ENCODE measurements around the gene HASPIN.
"Not testable (repeated sequence)": the region's sequence is repeated elsewhere in the genome, so short reads cannot be mapped to it uniquely, and the experiment has no call there.

HASPIN gene

GRCh38 chr17:3695723-3696411 is 27.8 kb upstream of the HASPIN start, which contains the start of gene P2RX5:
Gene P2RX5 (minus strand): TSS chr17:3696155. CDS start chr17:3696005, 150 bp downstream.
- DNase-seq, result peak in 3 of 56 donors; percentile 18 to 48 (median 40)

GRCh38 chr17:3697103-3697476 is 26.6 kb upstream of the HASPIN start:
- peak in 12 of 56 donors; percentile 8 to 62 (median 31) for DNase-seq

- no peak for DNase-seq
Measured at GRCh38 chr17:3698139-3698538, 25.6 kb upstream of the HASPIN start.

GRCh38 chr17:3699951-3700350 is 23.8 kb upstream of the HASPIN start:
- no peak for DNase-seq

- DNase-seq, result not testable (repeated sequence)
Measured at GRCh38 chr17:3702041-3702539, 21.6 kb upstream of the HASPIN start.

- DNase-seq, result no peak
Measured at GRCh38 chr17:3704931-3705717, 18.6 kb upstream of the HASPIN start.

GRCh38 chr17:3705718-3705984 is 18.1 kb upstream of the HASPIN start:
- DNase-seq, result not testable (repeated sequence)

GRCh38 chr17:3708366-3708765 is 15.3 kb upstream of the HASPIN start:
- DNase-seq, result no peak

- peak in 2 of 56 donors; percentile 16 to 22 for DNase-seq
Measured at GRCh38 chr17:3710951-3711383, 12.7 kb upstream of the HASPIN start.

- DNase-seq, result no peak
Measured at GRCh38 chr17:3712811-3713463, 10.8 kb upstream of the HASPIN start.

GRCh38 chr17:3715296-3715695 is 8.4 kb upstream of the HASPIN start:
- no peak for DNase-seq

- DNase-seq, result no peak
Measured at GRCh38 chr17:3718201-3718600, 5.5 kb upstream of the HASPIN start.

GRCh38 chr17:3719265-3719664 is 4.4 kb upstream of the HASPIN start:
- no peak for DNase-seq

GRCh38 chr17:3722716-3723115 is 987 bp upstream of the HASPIN start:
- no peak for DNase-seq

GRCh38 chr17:3723188-3723555 is 531 bp upstream of the HASPIN start:
- peak in 2 of 56 donors; percentile 38 to 42 for DNase-seq

- no peak for DNase-seq
Measured at GRCh38 chr17:3724378-3725077, 825 bp downstream of the HASPIN start.

GRCh38 chr17:3727041-3727440 is 3.3 kb downstream of the HASPIN start:
- DNase-seq, result no peak

GRCh38 chr17:3728099-3728498 is 4.4 kb downstream of the HASPIN start:
- DNase-seq, result not testable (repeated sequence)

- DNase-seq, result no peak
Measured at GRCh38 chr17:3729881-3730280, 6.2 kb downstream of the HASPIN start.

GRCh38 chr17:3730881-3731429 is 7.3 kb downstream of the HASPIN start:
- DNase-seq, result no peak

GRCh38 chr17:3732210-3732621 is 8.5 kb downstream of the HASPIN start:
- DNase-seq, result no peak
